GM12891 (cell line): Measurements from ENCODE around the gene BCR.

ENCODE experiments used
- POLR2AphosphoS5 ChIP-seq: IDR thresholded peaks from 2 replicates; pipeline ENCODE4 v1.6.1; 2011; ENCODE audit warnings: low read depth, low read length, control low read depth
- SPI1 ChIP-seq: IDR thresholded peaks from 2 replicates; pipeline ENCODE4 v1.6.1; 2011; ENCODE audit warnings: low read depth, low read length, control low read depth

GRCh38 chr22:23292453-23293350, 112.4 kb downstream of the BCR start:
- no peak for TF ChIP-seq SPI1
- TF ChIP-seq POLR2AphosphoS5 = no peak
